Suprapubic skin (tissue), 4 donors: ENCODE results near the gene DFFA. TPM values are rescaled to one million over a fixed set of nuclear protein-coding genes. Genes with fewer than 3 reads are reported as not detected.
"Not testable (repeated sequence)": the region's sequence is repeated elsewhere in the genome, so short reads cannot be mapped to it uniquely, and the experiment has no call there.

Source experiments
- DNase-seq, 2 donors: peaks; one replicate each; pipeline ENCODE4 v3.0.0-alpha.2; 2019; ENCODE audit warnings: low spot score in 2 of 2
- H3K27ac ChIP-seq: fragments of 200-600 bp; sonication (generic); one replicate; pipeline ENCODE4 v1.5.1; 2019
- H3K27me3 ChIP-seq: fragments of 200-600 bp; sonication (generic); one replicate; pipeline ENCODE4 v1.5.1; 2019
- H3K36me3 ChIP-seq: fragments of 200-600 bp; sonication (generic); one replicate; pipeline ENCODE4 v1.5.1; 2019
- H3K4me1 ChIP-seq: fragments of 200-600 bp; sonication (generic); one replicate; pipeline ENCODE4 v1.5.1; 2019
- H3K4me3 ChIP-seq: fragments of 200-600 bp; sonication (generic); one replicate; pipeline ENCODE4 v1.5.1; 2019; ENCODE audit warnings: mild to moderate bottlenecking
- H3K9me3 ChIP-seq: fragments of 200-600 bp; sonication (generic); one replicate; pipeline ENCODE4 v1.5.1; 2019
- CTCF ChIP-seq, 2 donors: fragments of 200-600 bp in 1 of 2; fragments of 450-650 bp in 1 of 2; sonication (generic) in 1 of 2; IDR thresholded peaks; one replicate each; pipeline ENCODE4 v1.5.1; 2016 to 2019; ENCODE audit warnings: antibody characterized with exemption in 2 of 2, mild to moderate bottlenecking in 1 of 2, moderate library complexity in 1 of 2
- EP300 ChIP-seq: sonication (generic); formaldehyde crosslinking; IDR thresholded peaks from one replicate; pipeline ENCODE4 v1.6.1; 2017; ENCODE audit warnings: antibody characterized with exemption
- POLR2A ChIP-seq, 2 donors: fragments of 450-650 bp; IDR thresholded peaks; one replicate each; pipeline ENCODE4 v1.6.1; 2017; ENCODE audit warnings: antibody characterized with exemption in 2 of 2, mild to moderate bottlenecking in 2 of 2, moderate library complexity in 2 of 2
- POLR2AphosphoS5 ChIP-seq, 3 donors: sonication (generic); formaldehyde crosslinking; IDR thresholded peaks; one replicate each; pipeline ENCODE4 v1.6.1; 2017; ENCODE audit warnings: antibody characterized with exemption in 3 of 3
- WGBS: methylation state at CpG from one replicate; pipeline ENCODE4 v1.1.5; 2018; 5-methylcytosine and 5-hydroxymethylcytosine counted together
- total RNA-seq, 4 donors: library from RNA; depleted of rRNA; stranded (reverse); fragments of >200 nt; gene quantifications; one replicate each; pipeline ENCODE4 v1.1.0, GENCODE V29; 2016

The DFFA gene
- total RNA-seq, 4 donors from 2014 or later = 16.4 to 21.3 (median 20.2) TPM

GRCh38 chr1:10419351-10419750, 53.0 kb downstream of the DFFA start:
- no peaks in the 10 kb centered on the region for H3K4me1 ChIP-seq
- DNase-seq = no peak
- H3K27ac ChIP-seq = no peak overlapping the region
- no peak overlapping the region for H3K4me3 ChIP-seq
- peaks cover 62% of the 10 kb centered on the region for H3K36me3 ChIP-seq
- no peak for TF ChIP-seq CTCF (IDR thresholded peaks at IDR 0.05)
- no peak for TF ChIP-seq POLR2A (IDR thresholded peaks at IDR 0.05)
- TF ChIP-seq POLR2AphosphoS5 (IDR thresholded peaks at IDR 0.05) = no peak
- TF ChIP-seq EP300 = no peak
- WGBS = 87% methylated on average over 15 of the region's 15 CpGs
- H3K27me3 ChIP-seq = no peaks in the 10 kb centered on the region
- H3K9me3 ChIP-seq = no peaks in the 10 kb centered on the region

- peaks cover 67% of the 10 kb centered on the region for H3K36me3 ChIP-seq
- not testable (repeated sequence) for H3K27me3 ChIP-seq, H3K4me3 ChIP-seq, H3K4me1 ChIP-seq, H3K9me3 ChIP-seq, H3K27ac ChIP-seq, DNase-seq
- 91% methylated on average over 8 of the region's 8 CpGs for WGBS
Measured at GRCh38 chr1:10418741-10419140, 53.6 kb downstream of the DFFA start.

- peaks cover 91% of the 10 kb centered on the region for H3K36me3 ChIP-seq
- not testable (repeated sequence) for H3K27me3 ChIP-seq, H3K27ac ChIP-seq, H3K4me3 ChIP-seq, H3K9me3 ChIP-seq, DNase-seq, H3K4me1 ChIP-seq
- WGBS = 98% methylated on average over 1 of the region's 1 CpG
Measured at GRCh38 chr1:10415967-10416366, 56.4 kb downstream of the DFFA start.

GRCh38 chr1:10415211-10415930, 57.0 kb downstream of the DFFA start:
- WGBS = 66% methylated on average over 6 of the region's 6 CpGs
- Histone ChIP-seq H3K27me3 (no peaks in the 10 kb centered on the region), H3K27ac (no peak overlapping the region), H3K4me3 (no peak overlapping the region), H3K9me3 (no peaks in the 10 kb centered on the region), H3K36me3 (peaks cover 90% of the 10 kb centered on the region), H3K4me1 (no peaks in the 10 kb centered on the region)
- no peak for DNase-seq
- TF ChIP-seq POLR2AphosphoS5 (IDR thresholded peaks at IDR 0.05) (no peak), EP300 (no peak), POLR2A (IDR thresholded peaks at IDR 0.05) (no peak), CTCF (IDR thresholded peaks at IDR 0.05) (no peak)

GRCh38 chr1:10407201-10407600, 65.1 kb downstream of the DFFA start:
- Histone ChIP-seq H3K4me1 (no peaks in the 10 kb centered on the region), H3K9me3 (no peaks in the 10 kb centered on the region), H3K36me3 (peaks cover 95% of the 10 kb centered on the region), H3K27ac (no peak overlapping the region), H3K4me3 (no peak overlapping the region), H3K27me3 (no peaks in the 10 kb centered on the region)
- no peak for TF ChIP-seq CTCF (IDR thresholded peaks at IDR 0.05)
- TF ChIP-seq EP300 = no peak
- no peak for TF ChIP-seq POLR2A (IDR thresholded peaks at IDR 0.05)
- TF ChIP-seq POLR2AphosphoS5 (IDR thresholded peaks at IDR 0.05) = no peak
- DNase-seq = no peak
- WGBS = 80% methylated on average over 2 of the region's 2 CpGs

Other genes starting within 250 kb of the DFFA start
- 10 to 100 TPM; 42.3 to 78.8 (median 77.7) TPM for gene PGD, start 73.5 kb downstream of the DFFA start, total RNA-seq
- gene CENPS, start 42.1 kb downstream of the DFFA start, total RNA-seq = 1 to 10 TPM in 2 of 4 donors, under 1 TPM in 1, not detected in 1; 0.62 to 3.6 (median 2.5) TPM
- not detected for gene CORT, start 22.5 kb downstream of the DFFA start, total RNA-seq
- 10 to 100 TPM; 14.6 to 19.0 (median 17.6) TPM for gene PEX14, start 2.4 kb upstream of the DFFA start, total RNA-seq